H9 (cell line): Measurements from ENCODE around the gene PDE1A. TPM values are rescaled to one million over a fixed set of nuclear protein-coding genes. Genes with fewer than 3 reads are reported as not detected.

Source experiments
- DNase-seq: peaks from one replicate; pipeline ENCODE4 v3.0.0-alpha.2; 2017
- H2AFZ ChIP-seq: one replicate; pipeline ENCODE4 v1.6.1; 2013; ENCODE audit warnings: mild to moderate bottlenecking, low read length, control low read depth, moderate library complexity
- H2AK5ac ChIP-seq: 2 replicates; pipeline ENCODE4 v1.6.1; 2013; ENCODE audit warnings: low read length, control low read depth, mixed read lengths; ENCODE audit not compliant: insufficient read length
- H2BK120ac ChIP-seq: one replicate; pipeline ENCODE4 v1.6.1; 2013; ENCODE audit warnings: low read depth, mild to moderate bottlenecking, low read length, control low read depth, inconsistent platforms; ENCODE audit not compliant: poor library complexity, severe bottlenecking
- H2BK12ac ChIP-seq: 2 replicates; pipeline ENCODE4 v1.6.1; 2013; ENCODE audit warnings: low read length, control low read depth, mixed read lengths, low read depth; ENCODE audit not compliant: insufficient read length
- H2BK15ac ChIP-seq: 2 replicates; pipeline ENCODE4 v1.6.1; 2013; ENCODE audit warnings: low read depth, low read length, control low read depth
- H2BK20ac ChIP-seq: one replicate; pipeline ENCODE4 v1.6.1; 2013; ENCODE audit warnings: low read depth, mild to moderate bottlenecking, low read length, control low read depth, inconsistent platforms; ENCODE audit not compliant: poor library complexity, severe bottlenecking
- H2BK5ac ChIP-seq: 2 replicates; pipeline ENCODE4 v1.6.1; 2013; ENCODE audit warnings: low read length, control low read depth, mixed read lengths; ENCODE audit not compliant: insufficient read length
- H3K14ac ChIP-seq: 2 replicates; pipeline ENCODE4 v1.6.1; 2013; ENCODE audit warnings: low read length, control low read depth; ENCODE audit not compliant: insufficient read depth
- H3K18ac ChIP-seq: 2 replicates; pipeline ENCODE4 v1.6.1; 2013; ENCODE audit warnings: low read depth, mild to moderate bottlenecking, mixed read lengths, low read length, control low read depth; ENCODE audit not compliant: insufficient read length
- H3K23ac ChIP-seq: 2 replicates; pipeline ENCODE4 v1.6.1; 2013; ENCODE audit warnings: low read length, control low read depth, mixed read lengths, low read depth; ENCODE audit not compliant: insufficient read length
- H3K23me2 ChIP-seq: 2 replicates; pipeline ENCODE4 v1.6.1; 2013; ENCODE audit warnings: low read depth, mild to moderate bottlenecking, mixed read lengths, low read length, control low read depth; ENCODE audit not compliant: insufficient read length, poor library complexity, severe bottlenecking
- H3K27ac ChIP-seq: 2 replicates; pipeline ENCODE4 v1.5.1; 2013; ENCODE audit warnings: low read length, control low read depth, mixed read lengths, low read depth; ENCODE audit not compliant: insufficient read length
- H3K27me3 ChIP-seq: 2 replicates; pipeline ENCODE4 v1.6.1; 2013; ENCODE audit warnings: low read length, control low read depth, inconsistent platforms; ENCODE audit not compliant: insufficient read depth
- H3K4ac ChIP-seq: 2 replicates; pipeline ENCODE4 v1.6.1; 2013; ENCODE audit warnings: low read depth, mild to moderate bottlenecking, control low read depth, inconsistent platforms, low read length, moderate library complexity
- H3K4me1 ChIP-seq: 2 replicates; pipeline ENCODE4 v1.6.1; 2013; ENCODE audit warnings: low read length, control low read depth, inconsistent platforms; ENCODE audit not compliant: insufficient read depth
- H3K4me2 ChIP-seq: 2 replicates; pipeline ENCODE4 v1.6.1; 2013; ENCODE audit warnings: low read length, control low read depth, mixed read lengths; ENCODE audit not compliant: insufficient read length, insufficient read depth
- H3K56ac ChIP-seq: 2 replicates; pipeline ENCODE4 v1.6.1; 2013; ENCODE audit warnings: low read depth, mild to moderate bottlenecking, mixed read lengths, low read length, control low read depth; ENCODE audit not compliant: insufficient read length
- H3K79me1 ChIP-seq: 2 replicates; pipeline ENCODE4 v1.6.1; 2013; ENCODE audit warnings: low read depth, mild to moderate bottlenecking, moderate library complexity, low read length, control low read depth, inconsistent platforms; ENCODE audit not compliant: insufficient read depth, poor library complexity, severe bottlenecking
- H3K79me2 ChIP-seq: 2 replicates; pipeline ENCODE4 v1.6.1; 2013; ENCODE audit warnings: low read length, control low read depth, inconsistent platforms; ENCODE audit not compliant: insufficient read depth
- H3K9ac ChIP-seq: 2 replicates; pipeline ENCODE4 v1.6.1; 2013; ENCODE audit warnings: low read length, control low read depth, mixed read lengths; ENCODE audit not compliant: insufficient read length; ENCODE audit errors: extremely low read depth
- H3K9me3 ChIP-seq: one replicate; pipeline ENCODE4 v1.6.1; 2013; ENCODE audit warnings: low read depth, low read length, inconsistent platforms; ENCODE audit not compliant: control insufficient read depth
- H3T11ph ChIP-seq: one replicate; pipeline ENCODE4 v1.6.1; 2013; ENCODE audit warnings: mild to moderate bottlenecking, low read length, control low read depth, inconsistent platforms
- H4K20me1 ChIP-seq: one replicate; pipeline ENCODE4 v1.6.1; 2013; ENCODE audit not compliant: control insufficient read depth, insufficient read length, insufficient read depth
- H4K5ac ChIP-seq: 2 replicates; pipeline ENCODE4 v1.6.1; 2013; ENCODE audit warnings: low read depth, mild to moderate bottlenecking, mixed read lengths, low read length, control low read depth; ENCODE audit not compliant: insufficient read length
- H4K8ac ChIP-seq: replicated peaks from 2 replicates; pipeline ENCODE4 v1.6.1; 2013; ENCODE audit warnings: low read length, control low read depth, mixed read lengths, low read depth; ENCODE audit not compliant: insufficient read length
- H4K91ac ChIP-seq: 2 replicates; pipeline ENCODE4 v1.6.1; 2013; ENCODE audit warnings: low read depth, mild to moderate bottlenecking, moderate library complexity, mixed read lengths, low read length, control low read depth; ENCODE audit not compliant: insufficient read length
- H3K27ac Mint-ChIP-seq, 3 experiments: 2 replicates in 2 of 3; 3 replicates in 1 of 3; pipeline ENCODE4 v1.8.0; 2020 to 2021; ENCODE audit warnings: mixed read lengths in 3 of 3, mild to moderate bottlenecking in 1 of 3, moderate library complexity in 1 of 3
- H3K27me3 Mint-ChIP-seq: 2 replicates; pipeline ENCODE4 v1.8.0; 2021; ENCODE audit warnings: low read depth, mild to moderate bottlenecking, moderate library complexity, mixed read lengths
- H3K36me3 Mint-ChIP-seq, 3 experiments: 2 replicates in 2 of 3; 3 replicates in 1 of 3; pipeline ENCODE4 v1.8.0; 2020 to 2021; ENCODE audit warnings: low read depth in 3 of 3, mixed read lengths in 3 of 3; ENCODE audit not compliant: insufficient read depth in 1 of 3
- H3K4me1 Mint-ChIP-seq, 2 experiments: 2 replicates each; pipeline ENCODE4 v1.8.0; 2020; ENCODE audit warnings: mixed read lengths in 2 of 2
- H3K4me3 Mint-ChIP-seq, 2 experiments: 2 replicates in 1 of 2; 3 replicates in 1 of 2; pipeline ENCODE4 v1.8.0; 2020 to 2021; ENCODE audit warnings: mild to moderate bottlenecking in 2 of 2, mixed read lengths in 2 of 2, moderate library complexity in 1 of 2
- H3K9me3 Mint-ChIP-seq, 2 experiments: 2 replicates in 1 of 2; 3 replicates in 1 of 2; pipeline ENCODE4 v1.8.0; 2020; ENCODE audit warnings: mild to moderate bottlenecking in 2 of 2, mixed read lengths in 2 of 2, moderate library complexity in 1 of 2
- WGBS: extraction: QIAGEN DNeasy Blood & Tissue Kit; methylation state at CpG from one replicate; pipeline ENCODE4 v1.1.7; 2013; ENCODE audit warnings: missing lambda C conversion rate, low lambda C conversion rate, mixed read lengths; ENCODE audit not compliant: insufficient read length; ENCODE audit errors: extremely low coverage; 5-methylcytosine and 5-hydroxymethylcytosine counted together
- total RNA-seq: library from RNA; stranded (reverse); gene quantifications from 2 replicates; pipeline ENCODE4 v1.2.1, GENCODE V29; 2021
- TF ChIP-seq, protein P1 (sequence below): fragments of 200-600 bp; sonication (generic); conservative IDR thresholded peaks from 3 replicates; pipeline ENCODE4 v1.8.0; 2021; ENCODE audit warnings: antibody characterized with exemption, mild to moderate bottlenecking

Gene PDE1A
- total RNA-seq, 1 experiment from 2014 or later = 0.11 TPM

DNA sequence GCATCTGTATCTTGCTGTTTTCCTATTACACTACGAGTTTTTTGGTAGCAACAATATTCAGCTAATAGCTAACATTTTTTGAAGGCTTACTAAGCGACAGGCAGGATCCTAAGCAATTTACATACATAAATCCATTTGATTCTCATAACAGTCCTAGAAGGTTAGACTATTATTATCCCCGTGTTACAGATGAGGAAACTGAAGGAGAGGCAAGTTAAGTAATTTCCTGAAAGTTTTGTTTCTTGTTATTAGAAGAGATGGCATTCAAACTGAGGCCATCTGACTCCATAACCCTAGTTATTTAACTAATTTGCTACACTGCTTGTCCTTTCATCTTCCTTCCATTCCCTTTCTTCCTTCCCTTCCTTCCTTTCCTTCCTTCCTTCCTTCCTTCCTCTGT, 68.2 kb downstream of the PDE1A start:
- Histone ChIP-seq H3K4me2 (no peak overlapping the region), H3K56ac (no peak overlapping the region), H2BK20ac (no peak overlapping the region), H3K23ac (no peak overlapping the region), H3K27ac (no peak overlapping the region), H2AFZ (no peak overlapping the region), H3T11ph (no peak overlapping the region), H3K79me1 (no peaks in the 10 kb centered on the region), H2BK12ac (no peak overlapping the region), H4K8ac (no peak overlapping the region), H3K14ac (no peak overlapping the region), H3K4me1 (no peaks in the 10 kb centered on the region), H3K27me3 (no peaks in the 10 kb centered on the region), H3K9me3 (no peaks in the 10 kb centered on the region), H2AK5ac (no peak overlapping the region), H2BK5ac (no peak overlapping the region), H4K5ac (no peak overlapping the region), H3K23me2 (no peaks in the 10 kb centered on the region), H3K4ac (no peak overlapping the region), H3K9ac (no peak overlapping the region), H3K18ac (no peak overlapping the region), H2BK120ac (no peak overlapping the region), H4K20me1 (no peaks in the 10 kb centered on the region), H3K79me2 (no peaks in the 10 kb centered on the region), H4K91ac (no peak overlapping the region), H2BK15ac (no peak overlapping the region)
- no peak for DNase-seq
- H3K9me3 Mint-ChIP-seq = no peaks in the 10 kb centered on the region
- H3K36me3 Mint-ChIP-seq = no peaks in the 10 kb centered on the region
- H3K4me3 Mint-ChIP-seq = no peak overlapping the region
- TF ChIP-seq, protein P1, sequence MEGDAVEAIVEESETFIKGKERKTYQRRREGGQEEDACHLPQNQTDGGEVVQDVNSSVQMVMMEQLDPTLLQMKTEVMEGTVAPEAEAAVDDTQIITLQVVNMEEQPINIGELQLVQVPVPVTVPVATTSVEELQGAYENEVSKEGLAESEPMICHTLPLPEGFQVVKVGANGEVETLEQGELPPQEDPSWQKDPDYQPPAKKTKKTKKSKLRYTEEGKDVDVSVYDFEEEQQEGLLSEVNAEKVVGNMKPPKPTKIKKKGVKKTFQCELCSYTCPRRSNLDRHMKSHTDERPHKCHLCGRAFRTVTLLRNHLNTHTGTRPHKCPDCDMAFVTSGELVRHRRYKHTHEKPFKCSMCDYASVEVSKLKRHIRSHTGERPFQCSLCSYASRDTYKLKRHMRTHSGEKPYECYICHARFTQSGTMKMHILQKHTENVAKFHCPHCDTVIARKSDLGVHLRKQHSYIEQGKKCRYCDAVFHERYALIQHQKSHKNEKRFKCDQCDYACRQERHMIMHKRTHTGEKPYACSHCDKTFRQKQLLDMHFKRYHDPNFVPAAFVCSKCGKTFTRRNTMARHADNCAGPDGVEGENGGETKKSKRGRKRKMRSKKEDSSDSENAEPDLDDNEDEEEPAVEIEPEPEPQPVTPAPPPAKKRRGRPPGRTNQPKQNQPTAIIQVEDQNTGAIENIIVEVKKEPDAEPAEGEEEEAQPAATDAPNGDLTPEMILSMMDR = no peak
- no peak overlapping the region for H3K27ac Mint-ChIP-seq
- no peaks in the 10 kb centered on the region for H3K27me3 Mint-ChIP-seq
- no peaks in the 10 kb centered on the region for H3K4me1 Mint-ChIP-seq
- no CpG with 5 or more reads among the region's 3 CpGs for WGBS
